ENCODE results near the gene IRF2BP2. TPM values are rescaled to one million over a fixed set of nuclear protein-coding genes. Genes with fewer than 3 reads are reported as not detected.

Gene IRF2BP2
- total and polyA plus RNA-seq, 2 of the 13 experiments (the other 11 are each of a cell fraction or from before 2014, with no cell fraction given) = 140 to 147 TPM

GRCh38 chr1:234608911-234609690, 877 bp downstream of the IRF2BP2 start (continued):
- TF ChIP-seq ZNF407 (CRISPR knock-in tag; IDR thresholded peaks at IDR 0.05; ENCODE audit: not compliant biosample characterization) (no peak), GMEB1 (CRISPR knock-in tag; IDR thresholded peaks at IDR 0.05; ENCODE audit: borderline replicate concordance) (no peak), SMAD1 (CRISPR knock-in tag; IDR thresholded peaks at IDR 0.05; ENCODE audit: borderline replicate concordance, low read depth) (no peak), ZNF451 (CRISPR knock-in tag; IDR thresholded peaks at IDR 0.05) (no peak), ZNF446 (CRISPR knock-in tag; IDR thresholded peaks at IDR 0.05) (0 out of 2 replicates have a peak, but pooled peaks have one; percentile 60), ZBTB33 (CRISPR knock-in tag; IDR thresholded peaks at IDR 0.05) (no peak), CC2D1A (CRISPR knock-in tag; IDR thresholded peaks at IDR 0.05) (no peak), TAF15 (IDR thresholded peaks at IDR 0.05; ENCODE audit: low read depth, low read length, poor library complexity, severe bottlenecking) (peak; percentile 43), MED1 (CRISPR knock-in tag; IDR thresholded peaks at IDR 0.05) (peak; percentile 78; the same call in 1 of the 2 replicates), RAD21 (CRISPR knock-in tag; IDR thresholded peaks at IDR 0.05) (no peak), ZNF326 (CRISPR knock-in tag; IDR thresholded peaks at IDR 0.05; ENCODE audit: borderline replicate concordance) (0 out of 2 replicates have a peak, but pooled peaks have one; percentile 40), ZBTB39 (CRISPR knock-in tag; IDR thresholded peaks at IDR 0.05) (no peak), FOXK2 (IDR thresholded peaks at IDR 0.05) (no peak)

Data from HepG2 (cell line).